ENCODE results near the gene TFDP1.

GRCh38 chr13:113544896-113545295 lies 39.7 kb upstream of the TFDP1 start:
- TF ChIP-seq CTCF (IDR thresholded peaks at IDR 0.05; ENCODE audit: low read length): no peak
- TF ChIP-seq EZH2 (IDR thresholded peaks at IDR 0.05; ENCODE audit: borderline replicate concordance, low read length): no peak
